Sigmoid colon (tissue), 7 donors: ENCODE results near the gene LRRFIP1. TPM values are rescaled to one million over a fixed set of nuclear protein-coding genes. Genes with fewer than 3 reads are reported as not detected.

Experiments used
- DNase-seq: peaks from one replicate; pipeline ENCODE4 v3.0.0-alpha.2; 2019
- H3K27ac ChIP-seq, 4 donors: fragments of 200-600 bp; sonication (generic); one replicate each; pipeline ENCODE4 v1.5.1; 2016 to 2019; ENCODE audit warnings: mild to moderate bottlenecking in 1 of 4
- H3K27me3 ChIP-seq, 3 donors: fragments of 200-600 bp; sonication (generic); one replicate each; pipeline ENCODE4 v1.5.1; 2019; ENCODE audit warnings: mild to moderate bottlenecking in 1 of 3
- H3K36me3 ChIP-seq, 4 donors: fragments of 200-600 bp; sonication (generic); one replicate each; pipeline ENCODE4 v1.5.1; 2016 to 2019
- H3K4me1 ChIP-seq, 4 donors: fragments of 200-600 bp; sonication (generic); one replicate each; pipeline ENCODE4 v1.5.1; 2017 to 2019
- H3K4me3 ChIP-seq, 4 donors: fragments of 200-600 bp; sonication (generic); one replicate each; pipeline ENCODE4 v1.5.1; 2017 to 2019; ENCODE audit warnings: mild to moderate bottlenecking in 2 of 4, moderate library complexity in 1 of 4
- H3K9me3 ChIP-seq, 4 donors: fragments of 200-600 bp in 3 of 4; sonication (generic) in 3 of 4; one replicate each; pipeline versions ENCODE4 v1.5.1 to v1.6.1; 2013 to 2019
- CTCF ChIP-seq, 4 experiments: fragments of 450-650 bp in 3 of 4; fragments of 200-600 bp in 1 of 4; IDR thresholded peaks; one replicate each; pipeline ENCODE4 v1.5.1; 2016 to 2019; ENCODE audit warnings: antibody characterized with exemption in 4 of 4, mild to moderate bottlenecking in 3 of 4, moderate library complexity in 2 of 4
- EP300 ChIP-seq, 4 donors: sonication (generic); formaldehyde crosslinking; IDR thresholded peaks; one replicate each; pipeline ENCODE4 v1.6.1; 2017; ENCODE audit warnings: antibody characterized with exemption in 4 of 4
- POLR2A ChIP-seq, 2 donors: fragments of 450-650 bp; IDR thresholded peaks; one replicate each; pipeline ENCODE4 v1.6.1; 2016; ENCODE audit warnings: antibody characterized with exemption in 2 of 2, mild to moderate bottlenecking in 2 of 2, moderate library complexity in 2 of 2
- POLR2AphosphoS5 ChIP-seq, 4 donors: sonication (generic); formaldehyde crosslinking; IDR thresholded peaks; one replicate each; pipeline ENCODE4 v1.6.1; 2017; ENCODE audit warnings: antibody characterized with exemption in 4 of 4
- WGBS, 2 donors: extraction: QIAGEN DNeasy Blood & Tissue Kit; methylation state at CpG; one replicate each; pipeline ENCODE4 v1.1.7; 2013; 5-methylcytosine and 5-hydroxymethylcytosine counted together
- intact Hi-C: fragments of 100-400 bp; cut with DNase I; formaldehyde crosslinking; loops from one replicate; pipeline ENCODE4 v1.15.1; 2023
- polyA plus RNA-seq, 3 donors: library from polyadenylated mRNA; stranded (reverse); fragments of 200-250 nt; gene quantifications; one replicate each; pipeline ENCODE4 v1.2.3, GENCODE V29; 2013
- total RNA-seq, 4 donors: library from RNA; depleted of rRNA; stranded (reverse); fragments of >200 nt; gene quantifications; one replicate each; pipeline ENCODE4 v1.1.0, GENCODE V29; 2016
- donor health status: healthy with polysubstance abuse.
- donor health status: Bipolar disorder and iron deficiency.
- donor health status: healthy.

The LRRFIP1 gene
- total and polyA plus RNA-seq, 7 donors = 42.0 to 185 (median 112) TPM

- no peak for TF ChIP-seq EP300 (IDR thresholded peaks at IDR 0.05)
- TF ChIP-seq CTCF (IDR thresholded peaks at IDR 0.05) = no peak
- TF ChIP-seq POLR2AphosphoS5 (IDR thresholded peaks at IDR 0.05) = no peak
- no peak for TF ChIP-seq POLR2A (IDR thresholded peaks at IDR 0.05)
- Histone ChIP-seq H3K9me3 (no peaks in the 10 kb centered on the region), H3K36me3 (no peaks in the 10 kb centered on the region), H3K27ac (peak overlapping the region; percentile 92 to 99 (median 98)), H3K4me1 (peaks cover 0 to 100% (median 100%) of the 10 kb centered on the region in 4 donors), H3K4me3 (peak overlapping the region in 1 of 4 donors; percentile 4), H3K27me3 (no peaks in the 10 kb centered on the region)
- intact Hi-C loops = no loop called here
- no peak for DNase-seq
- WGBS, 2 donors = 76 to 87% methylated on average over 17 of the region's 17 CpGs
Measured at GRCh38 chr2:237701033-237701858, 73.9 kb downstream of the LRRFIP1 start.

GRCh38 chr2:237701859-237702390 lies 74.5 kb downstream of the LRRFIP1 start:
- H3K9me3 ChIP-seq = no peaks in the 10 kb centered on the region
- 67 to 80% methylated on average over 10 of the region's 10 CpGs for WGBS, 2 donors
- H3K4me1 ChIP-seq = peaks cover 0 to 100% (median 100%) of the 10 kb centered on the region in 4 donors
- no peaks in the 10 kb centered on the region for H3K36me3 ChIP-seq
- intact Hi-C loops = no loop called here
- H3K4me3 ChIP-seq = peak overlapping the region in 2 of 4 donors; percentile 16 to 17
- peak overlapping the region; percentile 92 to 99 (median 98) for H3K27ac ChIP-seq
- H3K27me3 ChIP-seq = no peaks in the 10 kb centered on the region
- no peak for DNase-seq
- TF ChIP-seq POLR2AphosphoS5 (IDR thresholded peaks at IDR 0.05) (no peak), EP300 (IDR thresholded peaks at IDR 0.05) (no peak), POLR2A (IDR thresholded peaks at IDR 0.05) (no peak), CTCF (IDR thresholded peaks at IDR 0.05) (no peak)

- WGBS, 2 donors = 23 to 46% methylated on average over 17 of the region's 17 CpGs
- Histone ChIP-seq H3K9me3 (no peaks in the 10 kb centered on the region), H3K4me3 (peak overlapping the region in 3 of 4 donors; percentile 1 to 17 (median 16)), H3K36me3 (no peaks in the 10 kb centered on the region), H3K27ac (peak overlapping the region; percentile 92 to 99 (median 98)), H3K4me1 (peaks cover 0 to 100% (median 99%) of the 10 kb centered on the region in 4 donors), H3K27me3 (no peaks in the 10 kb centered on the region)
- intact Hi-C loops = no loop called here
- TF ChIP-seq POLR2AphosphoS5 (IDR thresholded peaks at IDR 0.05) = peak; percentile 50 to 81 (median 74)
- no peak for TF ChIP-seq POLR2A (IDR thresholded peaks at IDR 0.05)
- no peak for TF ChIP-seq CTCF (IDR thresholded peaks at IDR 0.05)
- no peak for TF ChIP-seq EP300 (IDR thresholded peaks at IDR 0.05)
- peak; percentile 89 for DNase-seq
Measured at GRCh38 chr2:237702441-237703391, 75.3 kb downstream of the LRRFIP1 start.

- TF ChIP-seq POLR2A (IDR thresholded peaks at IDR 0.05) (no peak), EP300 (IDR thresholded peaks at IDR 0.05) (peak in 1 of 4 donors; percentile 13), POLR2AphosphoS5 (IDR thresholded peaks at IDR 0.05) (peak in 1 of 4 donors; percentile 65), CTCF (IDR thresholded peaks at IDR 0.05) (no peak)
- peaks cover 0 to 11% (median 0%) of the 10 kb centered on the region in 4 donors for H3K36me3 ChIP-seq
- no peaks in the 10 kb centered on the region for H3K27me3 ChIP-seq
- peaks cover 0 to 95% (median 90%) of the 10 kb centered on the region in 4 donors for H3K4me1 ChIP-seq
- H3K27ac ChIP-seq = peak overlapping the region; percentile 92 to 99 (median 98)
- WGBS, 2 donors = 36 to 71% methylated on average over 15 of the region's 15 CpGs
- DNase-seq = no peak
- intact Hi-C loops = no loop called here
- no peaks in the 10 kb centered on the region for H3K9me3 ChIP-seq
- no peak overlapping the region for H3K4me3 ChIP-seq
Measured at GRCh38 chr2:237704501-237705434, 77.4 kb downstream of the LRRFIP1 start.
